PFSK-1 (cell line): ENCODE results near the gene ZDHHC14.

Experiments used
- FOXP2 ChIP-seq: optimal IDR thresholded peaks from 2 replicates; pipeline ENCODE3; 2011; ENCODE audit warnings: borderline replicate concordance, control low read depth, inconsistent platforms; ENCODE audit not compliant: insufficient read depth; ENCODE audit errors: extremely low read length, extremely low read depth
- POLR2AphosphoS5 ChIP-seq: IDR thresholded peaks from 2 replicates; pipeline ENCODE4 v1.6.1; 2012; ENCODE audit warnings: low read depth, mild to moderate bottlenecking, control low read depth, low read length, moderate library complexity
- SIN3A ChIP-seq: IDR thresholded peaks from 2 replicates; pipeline ENCODE4 v1.6.1; 2012; ENCODE audit warnings: mild to moderate bottlenecking, low read length, moderate library complexity, borderline replicate concordance; ENCODE audit not compliant: insufficient read depth
- TAF1 ChIP-seq: IDR thresholded peaks from 2 replicates; pipeline ENCODE4 v1.6.1; 2012; ENCODE audit warnings: low read length, control low read depth, borderline replicate concordance; ENCODE audit not compliant: insufficient read depth
- TF ChIP-seq, protein P1 (sequence below), 2 experiments: IDR thresholded peaks; 2 replicates each; pipeline versions ENCODE4 v1.6.1 to v1.8.0; 2011 to 2012; ENCODE audit warnings: low read depth in 2 of 2, low read length in 2 of 2, control low read depth in 1 of 2, inconsistent platforms in 1 of 2, mild to moderate bottlenecking in 1 of 2, moderate library complexity in 1 of 2; ENCODE audit not compliant: insufficient read depth in 1 of 2

DNA sequence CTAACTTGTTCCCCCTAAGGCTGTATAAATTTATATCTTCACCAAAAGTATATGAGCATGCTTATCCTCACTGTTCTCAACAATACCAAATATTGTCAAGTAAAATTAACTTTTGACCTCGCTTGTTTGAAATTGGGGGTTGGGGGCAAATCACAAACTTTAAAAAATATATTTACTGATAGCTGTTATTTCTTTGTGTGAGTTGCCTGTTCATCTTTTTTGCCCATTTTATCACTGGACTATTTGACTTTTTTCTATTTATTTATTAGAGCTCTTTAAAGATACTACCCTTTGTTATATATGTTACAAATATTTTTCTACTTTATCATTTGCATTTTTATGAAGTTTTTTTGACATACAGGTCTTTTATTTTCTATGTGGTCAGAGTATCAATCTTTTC lies 187.7 kb downstream of the ZDHHC14 start:
- TF ChIP-seq, protein P1, sequence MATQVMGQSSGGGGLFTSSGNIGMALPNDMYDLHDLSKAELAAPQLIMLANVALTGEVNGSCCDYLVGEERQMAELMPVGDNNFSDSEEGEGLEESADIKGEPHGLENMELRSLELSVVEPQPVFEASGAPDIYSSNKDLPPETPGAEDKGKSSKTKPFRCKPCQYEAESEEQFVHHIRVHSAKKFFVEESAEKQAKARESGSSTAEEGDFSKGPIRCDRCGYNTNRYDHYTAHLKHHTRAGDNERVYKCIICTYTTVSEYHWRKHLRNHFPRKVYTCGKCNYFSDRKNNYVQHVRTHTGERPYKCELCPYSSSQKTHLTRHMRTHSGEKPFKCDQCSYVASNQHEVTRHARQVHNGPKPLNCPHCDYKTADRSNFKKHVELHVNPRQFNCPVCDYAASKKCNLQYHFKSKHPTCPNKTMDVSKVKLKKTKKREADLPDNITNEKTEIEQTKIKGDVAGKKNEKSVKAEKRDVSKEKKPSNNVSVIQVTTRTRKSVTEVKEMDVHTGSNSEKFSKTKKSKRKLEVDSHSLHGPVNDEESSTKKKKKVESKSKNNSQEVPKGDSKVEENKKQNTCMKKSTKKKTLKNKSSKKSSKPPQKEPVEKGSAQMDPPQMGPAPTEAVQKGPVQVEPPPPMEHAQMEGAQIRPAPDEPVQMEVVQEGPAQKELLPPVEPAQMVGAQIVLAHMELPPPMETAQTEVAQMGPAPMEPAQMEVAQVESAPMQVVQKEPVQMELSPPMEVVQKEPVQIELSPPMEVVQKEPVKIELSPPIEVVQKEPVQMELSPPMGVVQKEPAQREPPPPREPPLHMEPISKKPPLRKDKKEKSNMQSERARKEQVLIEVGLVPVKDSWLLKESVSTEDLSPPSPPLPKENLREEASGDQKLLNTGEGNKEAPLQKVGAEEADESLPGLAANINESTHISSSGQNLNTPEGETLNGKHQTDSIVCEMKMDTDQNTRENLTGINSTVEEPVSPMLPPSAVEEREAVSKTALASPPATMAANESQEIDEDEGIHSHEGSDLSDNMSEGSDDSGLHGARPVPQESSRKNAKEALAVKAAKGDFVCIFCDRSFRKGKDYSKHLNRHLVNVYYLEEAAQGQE (IDR thresholded peaks at IDR 0.05; ENCODE audit: insufficient read depth in 1 of 2, low read depth in 2 of 2, low read length in 2 of 2), result no peak
- TF ChIP-seq POLR2AphosphoS5 (no peak), TAF1 (no peak), SIN3A (no peak), FOXP2 (no peak)
